LNCaP clone FGC (cell line): Measurements from ENCODE around the gene OOEP.

Experiments used
- DNase-seq: peaks from one replicate; pipeline ENCODE4 v3.0.0-alpha.2; 2011; ENCODE audit warnings: low read depth
- H3K4me3 ChIP-seq: 2 replicates; pipeline ENCODE4 v1.5.1; 2011; ENCODE audit warnings: mild to moderate bottlenecking, low read depth, low read length, control low read depth
- TF ChIP-seq, protein P1 (sequence below): IDR thresholded peaks from 2 replicates; pipeline ENCODE4 v1.5.1; 2012; ENCODE audit warnings: mild to moderate bottlenecking; ENCODE audit not compliant: control insufficient read depth, insufficient read depth; ENCODE audit errors: extremely low read depth

Gene OOEP

DNA sequence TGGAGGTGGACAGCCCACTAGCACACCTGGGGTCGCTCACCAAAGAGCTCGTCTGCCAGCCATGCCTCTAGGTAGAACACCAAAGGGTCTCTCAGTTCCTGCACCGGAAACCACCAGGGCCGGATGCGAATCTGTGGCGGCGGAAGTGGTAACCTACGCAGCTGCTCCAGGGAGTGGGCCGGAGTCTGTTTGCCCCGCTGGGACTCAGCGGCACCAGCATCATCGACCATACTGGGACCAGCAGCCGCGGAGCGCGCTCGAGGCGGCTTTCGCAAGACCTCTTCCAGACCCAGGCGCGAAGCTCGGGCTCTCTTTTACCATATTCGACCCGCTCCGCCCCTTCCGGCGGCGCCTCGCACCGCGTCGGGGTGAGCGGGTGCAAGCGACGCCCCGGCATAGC, at the start of gene OOEP:
TSS of gene OOEP (minus strand) at position 335 of the 400 bp plus-strand sequence. CDS start at position 230, 105 bp downstream.
- no peak for DNase-seq
- no peak within 1 kb of the TSS for H3K4me3 ChIP-seq
- TF ChIP-seq, protein P1, sequence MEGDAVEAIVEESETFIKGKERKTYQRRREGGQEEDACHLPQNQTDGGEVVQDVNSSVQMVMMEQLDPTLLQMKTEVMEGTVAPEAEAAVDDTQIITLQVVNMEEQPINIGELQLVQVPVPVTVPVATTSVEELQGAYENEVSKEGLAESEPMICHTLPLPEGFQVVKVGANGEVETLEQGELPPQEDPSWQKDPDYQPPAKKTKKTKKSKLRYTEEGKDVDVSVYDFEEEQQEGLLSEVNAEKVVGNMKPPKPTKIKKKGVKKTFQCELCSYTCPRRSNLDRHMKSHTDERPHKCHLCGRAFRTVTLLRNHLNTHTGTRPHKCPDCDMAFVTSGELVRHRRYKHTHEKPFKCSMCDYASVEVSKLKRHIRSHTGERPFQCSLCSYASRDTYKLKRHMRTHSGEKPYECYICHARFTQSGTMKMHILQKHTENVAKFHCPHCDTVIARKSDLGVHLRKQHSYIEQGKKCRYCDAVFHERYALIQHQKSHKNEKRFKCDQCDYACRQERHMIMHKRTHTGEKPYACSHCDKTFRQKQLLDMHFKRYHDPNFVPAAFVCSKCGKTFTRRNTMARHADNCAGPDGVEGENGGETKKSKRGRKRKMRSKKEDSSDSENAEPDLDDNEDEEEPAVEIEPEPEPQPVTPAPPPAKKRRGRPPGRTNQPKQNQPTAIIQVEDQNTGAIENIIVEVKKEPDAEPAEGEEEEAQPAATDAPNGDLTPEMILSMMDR = no peak

DNA sequence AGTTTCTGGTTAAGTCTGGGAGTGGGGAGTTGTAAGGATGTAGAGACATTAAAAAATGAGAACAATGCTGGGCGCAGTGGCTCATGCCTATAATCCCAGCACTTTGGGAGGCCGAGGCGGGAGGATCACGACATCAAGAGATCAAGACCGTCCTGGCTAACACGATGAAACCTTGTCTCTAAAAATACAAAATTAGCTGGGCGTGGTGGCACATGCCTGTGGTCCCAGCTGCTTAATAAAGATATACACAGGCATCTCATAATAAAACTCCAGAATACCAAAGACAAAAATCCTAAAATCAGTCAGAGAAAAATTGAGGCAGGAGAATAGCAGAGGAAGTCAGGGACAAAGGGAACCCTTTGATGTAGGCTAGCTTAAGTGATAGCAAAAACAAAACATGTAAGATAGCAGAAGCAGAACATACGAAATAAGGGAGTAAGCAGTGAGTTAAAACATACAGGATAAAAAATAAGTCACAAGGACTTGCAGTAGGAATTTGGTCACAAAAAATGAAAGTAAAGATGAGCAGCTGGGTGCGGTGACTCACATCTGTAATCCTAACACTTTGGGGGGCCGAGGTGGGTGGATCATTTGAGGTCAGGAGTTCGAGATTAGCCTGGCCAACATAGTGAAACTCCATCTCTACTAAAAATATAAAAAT, 48.5 kb upstream of the OOEP start:
- no peak overlapping the region for H3K4me3 ChIP-seq
- DNase-seq = no peak
- TF ChIP-seq, protein P1 = no peak

DNA sequence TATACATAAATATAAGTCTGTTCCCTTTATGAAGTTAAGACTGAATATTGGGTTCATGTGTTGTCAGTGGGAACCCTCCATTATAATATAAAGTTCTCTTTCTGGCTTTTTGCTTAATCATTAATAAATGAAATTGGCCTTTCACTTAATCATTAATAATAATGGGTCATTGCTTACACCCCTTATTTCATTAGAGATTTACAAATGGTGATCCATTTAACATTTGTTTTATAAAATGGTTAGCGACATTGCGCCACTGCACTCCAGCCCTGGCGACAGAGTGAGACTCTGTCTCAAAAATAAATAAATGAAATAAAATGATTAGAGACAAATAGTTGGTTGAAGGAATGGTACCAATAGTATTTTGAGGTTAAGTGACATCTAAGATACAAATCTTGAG, 43.4 kb upstream of the OOEP start:
- no peak for DNase-seq
- TF ChIP-seq, protein P1 = no peak
- no peak overlapping the region for H3K4me3 ChIP-seq

DNA sequence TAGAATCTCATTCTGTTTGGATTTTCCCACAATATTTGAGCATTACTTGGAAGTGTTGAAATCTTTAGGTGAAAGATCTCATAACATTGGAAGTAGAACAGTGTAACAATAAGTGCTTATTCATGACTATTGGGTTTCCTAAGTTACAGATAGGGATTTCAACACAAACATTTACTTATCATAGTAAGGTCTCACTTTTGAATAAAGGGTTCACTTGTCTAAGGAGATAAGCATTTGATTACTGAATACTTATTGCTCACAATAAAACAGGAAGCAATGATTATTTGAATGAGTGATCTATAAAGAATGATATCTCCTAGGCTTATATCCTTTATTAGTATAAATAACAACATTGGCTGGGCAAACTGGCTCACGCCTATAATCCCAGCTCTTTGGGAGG, 39.7 kb upstream of the OOEP start:
- DNase-seq = no peak
- TF ChIP-seq, protein P1 = no peak
- no peak overlapping the region for H3K4me3 ChIP-seq

DNA sequence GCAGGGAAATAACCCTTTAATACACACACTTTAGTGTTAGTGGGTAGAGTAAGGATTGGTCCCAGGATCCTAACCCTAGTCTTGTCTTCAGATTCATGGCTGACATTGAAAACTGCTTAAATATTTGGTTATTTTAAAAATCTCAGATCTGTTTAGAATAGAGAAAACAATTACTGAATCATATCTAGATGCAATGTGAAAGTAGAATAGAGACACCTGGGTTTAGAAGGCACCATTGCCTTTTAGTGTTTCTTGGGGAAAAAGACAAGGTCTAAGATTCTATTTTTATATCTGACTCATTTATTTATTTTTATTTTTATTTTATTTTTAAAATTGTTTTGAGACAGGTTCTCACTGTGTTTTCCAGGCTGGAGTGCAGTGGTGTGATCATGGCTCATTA, 31.0 kb upstream of the OOEP start:
- DNase-seq = no peak
- TF ChIP-seq, protein P1 = no peak
- H3K4me3 ChIP-seq = no peak overlapping the region

DNA sequence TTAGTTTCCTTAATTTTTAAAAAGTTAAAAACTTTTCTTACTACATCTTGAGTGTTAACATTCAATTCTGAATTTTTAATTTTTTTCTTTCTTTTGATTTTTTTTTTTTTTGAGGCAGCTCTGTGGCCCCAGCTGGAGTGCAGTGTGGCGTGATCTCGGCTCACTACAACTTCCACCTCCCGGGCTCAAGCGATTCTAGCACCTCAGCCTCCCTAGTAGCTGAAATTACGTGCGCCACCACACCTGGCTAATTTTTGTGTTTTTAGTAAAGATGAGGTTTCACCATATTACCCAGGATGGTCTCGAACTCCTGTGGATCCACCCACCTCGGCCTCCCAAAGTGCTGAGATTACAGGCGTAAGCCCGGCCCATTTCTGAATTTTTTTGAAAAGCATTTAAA, 26.2 kb upstream of the OOEP start:
- DNase-seq = no peak
- TF ChIP-seq, protein P1 = no peak
- peak overlapping the region; percentile 56; the same call in 1 of the 2 replicates for H3K4me3 ChIP-seq

DNA sequence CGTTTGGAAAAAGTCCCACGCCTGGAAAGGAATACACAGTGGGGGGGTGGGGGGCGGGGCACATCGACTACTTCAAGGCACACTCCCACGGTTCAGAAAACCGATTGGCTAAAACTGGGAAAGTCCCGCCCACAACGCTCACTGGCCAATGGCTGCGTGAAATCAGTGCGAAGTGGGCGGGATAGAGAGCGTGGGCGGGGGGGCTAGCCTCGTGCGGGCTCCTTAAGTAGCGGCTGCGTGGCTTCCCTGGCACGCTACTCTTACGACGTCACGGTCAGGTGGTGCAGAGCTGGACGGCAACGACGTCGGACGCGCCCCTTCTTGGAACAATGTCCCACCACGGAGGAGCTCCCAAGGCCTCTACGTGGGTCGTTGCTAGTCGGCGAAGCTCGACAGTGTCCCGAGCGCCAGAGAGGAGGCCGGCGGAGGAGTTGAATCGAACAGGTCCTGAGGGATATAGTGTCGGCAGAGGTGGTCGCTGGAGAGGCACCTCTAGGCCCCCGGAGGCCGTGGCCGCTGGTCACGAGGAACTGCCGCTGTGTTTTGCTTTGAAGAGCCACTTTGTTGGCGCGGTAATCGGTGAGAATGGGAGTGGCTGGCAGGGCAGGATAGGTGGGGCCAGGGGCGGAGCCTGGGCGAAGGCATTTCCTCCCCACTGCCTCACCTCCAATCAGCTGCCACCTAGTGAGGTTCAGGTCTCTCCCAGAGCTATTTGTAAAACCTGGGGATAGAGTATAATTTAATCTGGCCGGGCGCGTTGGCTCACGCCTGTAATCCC, 25.1 kb upstream of the OOEP start, which contains the start of gene DDX43:
TSS of gene DDX43 (plus strand) at position 252 of the 778 bp plus-strand sequence. CDS start at position 330, 78 bp downstream.
- TF ChIP-seq, protein P1 = no peak
- peak within 1 kb of the TSS; percentile 56 for H3K4me3 ChIP-seq
- peak; percentile 84 for DNase-seq
